Fibroblast of skin of right quadriceps (primary cell): ENCODE measurements around the gene GARS1.
A peak's percentile ranks its signal among the peaks of the same experiment; 100 is the strongest.
"Not testable (repeated sequence)": the region's sequence is repeated elsewhere in the genome, so short reads cannot be mapped to it uniquely, and the experiment has no call there.

ENCODE experiments used
- DNase-seq: peaks from one replicate; pipeline ENCODE4 v3.0.0-alpha.2; 2013

Gene GARS1, protein sequence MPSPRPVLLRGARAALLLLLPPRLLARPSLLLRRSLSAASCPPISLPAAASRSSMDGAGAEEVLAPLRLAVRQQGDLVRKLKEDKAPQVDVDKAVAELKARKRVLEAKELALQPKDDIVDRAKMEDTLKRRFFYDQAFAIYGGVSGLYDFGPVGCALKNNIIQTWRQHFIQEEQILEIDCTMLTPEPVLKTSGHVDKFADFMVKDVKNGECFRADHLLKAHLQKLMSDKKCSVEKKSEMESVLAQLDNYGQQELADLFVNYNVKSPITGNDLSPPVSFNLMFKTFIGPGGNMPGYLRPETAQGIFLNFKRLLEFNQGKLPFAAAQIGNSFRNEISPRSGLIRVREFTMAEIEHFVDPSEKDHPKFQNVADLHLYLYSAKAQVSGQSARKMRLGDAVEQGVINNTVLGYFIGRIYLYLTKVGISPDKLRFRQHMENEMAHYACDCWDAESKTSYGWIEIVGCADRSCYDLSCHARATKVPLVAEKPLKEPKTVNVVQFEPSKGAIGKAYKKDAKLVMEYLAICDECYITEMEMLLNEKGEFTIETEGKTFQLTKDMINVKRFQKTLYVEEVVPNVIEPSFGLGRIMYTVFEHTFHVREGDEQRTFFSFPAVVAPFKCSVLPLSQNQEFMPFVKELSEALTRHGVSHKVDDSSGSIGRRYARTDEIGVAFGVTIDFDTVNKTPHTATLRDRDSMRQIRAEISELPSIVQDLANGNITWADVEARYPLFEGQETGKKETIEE

GRCh38 chr7:30594540-30595435 is at the start of gene GARS1:
TSS of gene GARS1 (plus strand) at chr7:30594878. CDS start at chr7:30594922, 44 bp downstream.
- peak; percentile 91 for DNase-seq

DNA sequence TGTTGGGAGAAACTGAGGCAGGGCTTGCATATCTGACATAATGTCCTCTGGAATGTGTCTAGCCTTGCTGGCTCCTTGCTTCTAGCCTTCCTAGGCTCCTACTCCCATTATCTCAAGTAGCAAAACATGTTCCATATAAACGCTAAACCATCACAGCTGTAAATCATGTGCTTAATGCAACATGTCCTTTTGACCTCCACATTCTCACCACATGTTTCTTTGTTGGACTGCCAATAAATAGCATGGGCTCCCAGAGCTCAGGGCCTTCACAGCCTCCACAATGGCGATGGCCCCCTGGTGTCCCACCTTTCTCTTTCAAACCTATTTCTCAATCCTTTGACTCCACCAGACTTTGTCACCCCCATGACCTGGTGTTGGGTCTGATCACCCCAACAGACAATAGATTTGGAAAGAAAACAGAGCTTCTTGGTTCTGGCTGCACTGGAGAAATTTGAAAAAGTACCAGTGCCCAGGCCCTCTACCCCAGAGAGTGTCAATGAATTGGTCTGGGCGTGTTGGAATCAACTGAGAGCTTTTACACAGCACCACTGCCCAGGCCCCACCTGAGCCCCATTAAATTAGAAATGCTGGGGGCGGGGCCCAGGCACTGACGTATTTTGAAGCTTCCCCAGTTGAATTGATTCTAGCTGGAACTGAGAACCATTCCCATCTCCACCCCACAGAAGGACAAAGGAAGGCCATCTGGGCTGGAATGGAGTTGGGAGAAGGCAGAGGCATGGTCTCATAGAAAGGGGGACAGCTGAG is 48.7 kb upstream of the GARS1 start:
- peak; percentile 38 for DNase-seq

DNA sequence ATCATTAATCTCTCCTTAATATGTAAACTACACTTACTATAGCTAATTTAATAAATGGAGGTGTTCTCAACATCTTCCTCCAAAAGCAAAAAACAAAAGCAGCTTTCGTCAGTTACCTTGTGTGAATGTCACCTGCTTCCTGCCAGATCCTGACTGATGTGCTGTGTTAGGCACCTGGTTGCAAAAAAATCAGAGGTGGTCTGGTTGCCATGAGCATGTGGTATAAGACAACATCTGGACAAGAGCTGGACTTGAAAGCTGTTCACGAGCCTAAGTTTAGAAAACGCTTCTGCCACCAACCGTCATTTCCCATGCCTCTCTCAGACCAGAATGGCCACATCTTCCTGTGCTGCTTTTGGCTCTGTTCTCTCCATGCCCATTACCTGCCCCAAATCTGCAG is 48.1 kb upstream of the GARS1 start:
- no peak for DNase-seq

DNA sequence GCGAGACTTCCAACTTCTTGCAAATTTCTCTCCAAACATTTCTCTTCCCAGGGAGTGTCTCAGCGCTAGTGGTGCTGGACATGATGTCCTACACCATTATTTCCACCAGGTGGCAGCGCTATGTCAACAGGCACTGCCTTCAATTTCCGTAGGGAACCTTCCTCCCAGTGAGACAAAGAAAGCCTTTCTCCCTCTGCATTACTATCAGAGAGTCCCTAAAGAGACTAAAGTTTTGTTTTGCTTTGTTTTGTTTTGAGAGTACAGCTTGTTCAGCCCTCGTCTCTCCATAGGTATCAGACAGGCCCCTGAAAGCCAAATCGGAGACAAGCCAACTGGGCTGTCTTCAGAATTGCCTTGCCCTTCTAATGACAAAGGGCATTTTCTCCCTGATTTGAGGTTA is 45.8 kb upstream of the GARS1 start:
- peak; percentile 61 for DNase-seq

DNA sequence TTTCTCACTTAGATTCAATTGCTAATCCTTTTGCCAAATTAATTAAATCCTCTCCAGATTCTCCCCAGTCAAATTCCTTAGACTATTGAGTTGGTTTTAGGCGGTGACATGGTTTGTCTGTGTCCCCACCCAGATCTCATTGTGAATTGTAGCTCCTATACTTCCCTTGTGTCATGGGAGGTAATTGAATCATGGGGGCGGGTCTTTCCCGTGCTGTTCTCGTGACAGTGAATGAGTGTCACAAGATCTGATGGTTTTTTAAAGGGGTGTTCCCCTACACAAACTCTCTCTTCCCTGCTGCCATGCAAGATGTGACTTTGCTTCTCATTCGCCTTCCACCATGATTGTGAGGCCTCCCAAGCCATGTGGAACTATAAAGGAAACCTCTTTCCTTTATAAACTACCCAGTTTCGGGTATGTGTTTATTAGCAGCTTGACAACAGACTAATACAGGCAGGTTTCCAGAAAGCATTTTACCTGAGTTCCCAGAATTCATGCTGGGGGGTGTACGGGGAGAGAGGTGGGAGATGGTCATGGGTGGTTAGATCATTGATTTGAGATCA is 44.7 kb upstream of the GARS1 start:
- no peak for DNase-seq

- DNase-seq: no peak
Observed at GRCh38 chr7:30552330-30552729, 42.3 kb upstream of the GARS1 start.

DNA sequence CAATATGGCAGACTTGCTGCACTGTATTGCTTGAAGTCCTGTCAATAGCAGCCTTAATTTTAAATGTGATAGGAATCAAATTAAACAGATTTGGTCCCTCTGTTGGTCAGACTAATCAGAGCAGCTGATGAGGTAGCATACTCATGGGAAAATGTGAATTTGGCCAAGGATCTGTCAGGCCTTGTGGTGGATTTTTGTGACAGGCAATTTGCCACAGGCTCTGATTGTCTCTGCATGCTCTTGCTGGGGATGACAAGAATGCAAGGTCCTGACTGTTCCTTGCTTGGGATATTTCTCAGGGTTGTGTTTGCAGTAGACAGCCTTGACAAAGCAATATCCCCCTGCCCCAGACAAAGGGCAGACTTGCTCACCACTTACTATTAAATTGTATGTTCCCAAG is 41.5 kb upstream of the GARS1 start:
- no peak for DNase-seq

DNA sequence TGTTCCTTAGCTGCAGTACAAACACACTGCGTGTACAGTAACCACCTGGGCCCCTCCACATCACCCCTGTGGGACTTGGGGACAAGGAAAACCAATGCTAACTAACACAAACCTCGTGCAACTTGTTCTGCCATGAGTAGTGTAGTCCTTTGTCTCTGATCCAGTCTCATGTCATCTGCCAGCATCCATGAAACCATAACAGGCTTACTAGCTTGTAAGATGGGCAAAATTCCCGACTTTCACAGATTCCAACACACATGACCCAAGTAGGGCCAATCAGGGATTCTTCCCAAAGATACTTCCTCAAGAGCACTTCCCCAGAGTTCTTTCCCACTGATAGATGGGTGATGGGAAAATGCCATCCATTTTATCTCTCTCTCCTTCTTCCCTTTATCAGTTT is 41.1 kb upstream of the GARS1 start:
- DNase-seq: no peak

DNA sequence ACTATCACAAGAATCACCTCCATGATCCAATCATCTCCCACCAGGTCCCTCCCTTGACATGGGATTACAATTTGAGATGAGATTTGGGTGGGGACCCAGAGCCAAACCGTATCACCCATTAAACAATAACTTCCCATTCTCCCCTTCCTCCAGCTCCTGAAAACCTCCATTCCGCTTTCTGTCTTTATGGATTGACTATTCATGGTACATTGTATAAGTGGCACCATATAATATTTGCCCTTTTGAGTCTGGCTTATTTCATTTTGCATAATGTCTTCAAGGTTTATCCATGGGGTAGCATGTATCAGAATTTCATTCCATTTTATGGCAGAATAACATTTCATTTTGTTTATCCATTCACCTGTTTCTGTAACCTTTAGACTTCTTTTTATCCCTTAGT is 39.2 kb upstream of the GARS1 start:
- DNase-seq: no peak

GRCh38 chr7:30556840-30557239 is 37.8 kb upstream of the GARS1 start:
- peak; percentile 32 for DNase-seq

DNA sequence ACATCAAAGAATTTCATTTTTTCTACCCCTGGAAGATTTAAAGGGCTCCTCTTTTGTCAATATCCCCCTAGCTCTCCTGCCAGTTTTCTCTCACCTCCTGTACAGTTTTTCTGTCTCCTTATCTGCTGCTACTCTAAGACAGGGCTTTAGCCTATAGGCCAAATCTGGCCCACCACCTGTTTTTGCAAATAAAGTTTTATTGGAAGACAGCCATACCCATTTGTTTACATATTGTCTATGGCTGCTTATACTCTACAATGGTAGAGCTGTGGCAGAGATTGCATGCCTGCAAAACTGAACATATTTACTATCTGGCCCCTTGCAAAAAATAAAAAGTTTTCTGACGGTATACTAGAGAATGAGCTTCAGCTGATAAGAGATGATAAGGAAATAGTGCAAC is 37.4 kb upstream of the GARS1 start:
- DNase-seq: no peak

DNA sequence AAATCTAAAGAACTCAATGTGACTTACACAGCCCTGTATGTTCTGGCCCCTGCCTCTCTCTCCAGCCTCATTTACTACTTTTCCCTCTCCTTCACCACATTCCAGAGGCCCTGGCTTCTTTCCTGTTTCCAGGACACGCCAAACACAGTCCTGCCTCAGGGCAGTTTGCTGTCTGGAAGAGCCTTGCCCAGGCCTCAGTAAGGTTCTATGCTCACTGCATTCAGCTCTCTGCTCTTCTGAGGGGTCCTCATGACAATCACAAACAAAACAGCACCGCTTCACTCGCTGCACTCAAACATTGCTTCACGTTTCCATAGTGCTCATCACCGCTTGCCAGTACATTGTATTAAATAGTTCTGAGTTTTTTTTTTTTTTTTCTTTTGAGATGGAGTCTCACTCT is 35.1 kb upstream of the GARS1 start:
- peak; percentile 9 for DNase-seq

GRCh38 chr7:30561389-30561788 is 33.3 kb upstream of the GARS1 start:
- DNase-seq: no peak

DNA sequence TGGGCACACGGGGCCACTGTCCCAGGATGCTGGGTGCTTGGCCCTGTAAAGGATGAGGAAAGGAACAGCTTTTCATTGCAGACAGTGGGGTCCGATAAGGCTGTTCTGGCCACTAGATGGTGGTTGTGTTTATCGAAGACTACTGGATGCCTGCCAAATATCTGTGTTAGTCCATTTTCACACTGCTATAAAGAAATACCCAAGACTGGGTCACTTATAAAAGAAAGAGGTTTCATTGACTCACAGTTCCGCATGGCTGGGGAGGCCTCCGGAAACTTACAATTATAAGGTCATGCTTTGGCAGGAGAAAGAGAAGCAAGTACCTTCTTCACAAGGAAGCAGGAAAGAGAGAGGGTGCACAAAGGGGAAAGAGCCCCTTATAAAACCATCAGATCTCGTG is 32.2 kb upstream of the GARS1 start:
- peak; percentile 23 for DNase-seq

- DNase-seq: no peak
Observed at GRCh38 chr7:30562909-30563308, 31.8 kb upstream of the GARS1 start.

DNA sequence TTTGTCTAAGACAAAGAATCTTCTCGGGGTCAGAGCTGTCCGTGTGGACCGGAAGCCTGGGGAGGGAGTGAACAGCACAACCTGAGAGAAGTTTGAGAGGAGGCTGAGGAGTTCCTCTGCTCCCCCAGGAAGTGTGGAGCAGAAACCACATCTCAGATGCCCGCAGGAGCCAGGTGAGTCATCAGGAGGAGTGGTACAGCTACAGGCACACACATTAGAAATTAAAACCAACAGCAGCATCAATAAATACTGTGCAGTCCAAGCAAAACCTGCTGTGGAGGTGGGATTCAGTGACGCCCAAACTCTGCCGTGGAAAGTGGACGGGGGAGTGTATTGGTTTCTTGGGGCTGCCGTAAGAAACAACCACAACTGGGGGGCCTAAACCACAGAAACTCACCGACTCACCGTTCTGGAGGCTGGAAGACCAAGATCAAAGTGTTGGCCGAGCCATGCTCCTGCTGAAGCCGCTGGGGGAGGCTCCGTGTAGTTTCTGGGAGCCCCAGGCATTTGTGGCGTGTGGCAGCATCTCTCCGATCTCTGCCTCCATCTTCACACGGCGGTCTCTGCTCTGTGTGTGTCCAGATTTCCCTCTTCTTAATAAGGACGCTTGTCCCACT is 31.2 kb upstream of the GARS1 start:
- peak; percentile 38 for DNase-seq

DNA sequence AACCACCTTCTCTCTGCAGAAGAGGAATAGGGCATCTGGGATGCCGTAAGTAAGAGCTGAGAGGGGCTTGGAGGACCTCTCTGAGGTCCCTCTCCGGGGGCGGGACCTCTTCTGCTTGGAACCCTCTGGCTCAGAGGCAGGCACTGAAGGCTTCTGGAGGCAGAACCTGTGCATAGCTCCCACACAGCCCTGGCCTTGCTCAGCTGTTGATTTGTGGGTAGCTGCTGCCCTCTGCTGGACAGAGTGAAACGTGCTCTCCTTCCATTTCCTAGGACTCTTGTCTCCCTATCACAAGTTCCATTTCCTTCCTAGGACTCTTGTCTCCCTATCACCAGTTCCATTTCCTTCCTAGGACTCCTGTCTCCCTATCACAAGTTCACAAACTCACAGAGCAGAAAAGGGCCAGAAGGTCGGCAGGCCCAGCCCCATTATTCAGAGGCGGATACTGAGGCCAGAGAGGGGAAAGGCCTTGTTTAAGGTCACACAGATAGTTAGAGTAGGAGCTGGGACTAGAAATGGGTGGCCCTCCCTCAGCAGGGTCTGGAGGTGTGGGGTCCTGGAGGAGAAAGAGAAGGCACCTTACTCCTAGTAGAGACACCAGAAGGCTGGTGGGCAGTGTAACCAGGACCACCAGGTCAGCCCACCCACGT is 30.3 kb upstream of the GARS1 start:
- peak; percentile 74 for DNase-seq

- no peak for DNase-seq
Observed at GRCh38 chr7:30566596-30566995, 28.1 kb upstream of the GARS1 start.

DNA sequence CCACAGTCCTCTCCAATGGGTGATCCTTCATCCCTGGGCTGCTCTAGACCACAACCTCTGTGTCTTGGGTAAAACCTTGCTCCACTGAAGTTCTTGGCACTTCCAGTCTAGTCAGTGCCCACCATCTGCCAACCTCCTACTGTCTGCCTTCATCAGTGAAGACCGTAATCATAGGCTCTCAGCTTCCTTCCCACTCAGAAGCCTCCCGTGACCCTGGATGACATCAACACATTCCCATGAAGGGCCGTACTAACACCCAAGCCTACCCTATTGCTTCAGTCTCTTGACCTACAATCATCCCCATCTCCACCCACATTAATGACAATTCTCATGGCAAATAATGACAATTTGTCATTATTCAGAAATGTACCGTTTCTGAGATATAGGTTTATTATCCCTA is 27.6 kb upstream of the GARS1 start:
- DNase-seq: no peak

- DNase-seq: not testable (repeated sequence)
Observed at GRCh38 chr7:30570238-30570637, 24.4 kb upstream of the GARS1 start.

DNA sequence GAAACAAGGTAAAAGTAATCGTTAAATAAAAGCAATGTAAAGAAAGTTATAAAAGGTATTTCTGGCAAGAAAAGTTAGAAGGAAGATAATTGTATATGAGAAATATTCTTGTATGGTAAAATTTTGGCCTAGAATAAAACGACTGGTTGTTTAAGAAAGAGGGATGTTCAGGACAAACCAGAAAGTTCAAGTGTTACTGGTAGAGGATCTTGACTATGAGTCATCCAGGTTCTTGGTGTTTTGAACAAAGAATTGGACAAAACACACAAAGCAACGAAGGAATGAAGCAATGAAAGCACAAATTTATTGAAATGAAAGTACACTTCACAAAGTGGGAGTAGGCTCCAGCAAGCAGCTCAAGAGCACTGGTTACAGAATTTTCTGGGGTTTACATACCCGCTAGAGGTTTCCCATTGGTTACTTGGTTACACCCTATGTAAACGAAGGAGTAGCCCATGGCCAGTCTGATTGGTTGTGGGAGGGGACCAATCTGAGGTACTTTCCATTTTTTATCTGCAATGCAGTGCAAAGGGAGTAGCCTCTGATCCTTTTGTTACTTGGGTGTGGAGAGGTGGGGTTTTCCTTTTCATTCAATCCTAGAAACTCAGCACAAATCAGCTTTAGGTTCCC is 22.4 kb upstream of the GARS1 start:
- no peak for DNase-seq
